ENCODE measurements around the gene PRR14L. TPM values are rescaled to one million over a fixed set of nuclear protein-coding genes. Genes with fewer than 3 reads are reported as not detected.
A peak's percentile ranks its signal among the peaks of the same experiment; 100 is the strongest.
"Not testable (repeated sequence)": the region's sequence is repeated elsewhere in the genome, so short reads cannot be mapped to it uniquely, and the experiment has no call there.

Gene PRR14L
- total RNA-seq, 2 donors from 2014 or later: 62.8 to 75.3 TPM

DNA sequence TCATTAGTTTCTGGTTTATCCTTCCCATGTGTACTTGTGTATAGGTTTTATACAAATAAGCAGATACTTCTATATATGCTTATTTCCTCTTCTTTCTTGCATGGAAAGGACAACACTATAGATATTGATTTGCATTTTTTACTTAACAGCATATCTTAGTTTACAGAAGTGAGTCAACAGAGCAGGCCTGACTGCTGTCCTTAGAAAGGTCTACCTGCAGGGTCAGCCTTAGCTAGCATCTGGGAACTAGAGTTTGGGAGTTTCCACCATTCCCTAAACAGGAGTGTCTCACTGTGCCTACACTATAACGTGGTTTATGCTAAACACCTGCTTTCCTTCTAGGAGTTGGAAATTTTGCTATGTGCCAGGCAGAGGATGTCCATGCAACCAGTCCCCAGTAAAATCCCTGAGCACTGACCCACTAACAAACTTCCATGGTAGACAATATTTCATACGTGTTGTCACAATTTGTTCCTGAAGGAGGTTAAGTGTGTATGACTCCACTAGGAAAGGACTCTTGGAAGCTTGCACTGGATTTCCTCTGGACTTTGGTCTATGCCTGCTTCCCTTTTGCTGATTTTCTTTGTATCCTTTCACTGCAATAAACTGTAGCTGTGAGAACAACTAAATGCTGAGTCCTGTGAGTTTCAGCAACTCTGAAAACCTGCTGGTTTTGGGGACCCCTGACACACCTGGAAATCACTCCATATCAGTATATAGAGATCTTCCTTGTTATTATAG, 17.7 kb downstream of the PRR14L start:
- no peak overlapping the region for H3K4me3 Mint-ChIP-seq
- ATAC-seq (replicated peaks): no peak

DNA sequence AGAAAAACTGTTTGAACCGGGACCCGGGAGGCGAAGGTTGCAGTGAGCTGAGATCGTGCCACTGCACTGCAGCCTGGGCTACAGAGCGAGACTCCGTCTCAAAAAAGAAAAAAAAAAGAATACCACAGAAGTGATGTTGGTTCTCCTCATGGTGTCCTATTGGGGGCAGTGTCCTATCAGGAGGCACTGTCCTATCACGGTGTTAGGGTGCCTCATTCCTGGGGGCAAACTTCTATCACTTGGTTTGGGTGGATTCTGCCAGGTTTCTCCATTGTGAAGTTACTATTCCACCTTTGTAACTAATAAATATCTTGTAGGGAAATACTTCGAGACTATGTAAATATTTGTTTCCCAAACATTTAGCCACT, 19.6 kb downstream of the PRR14L start:
- no peaks in the 10 kb centered on the region for H3K27me3 Mint-ChIP-seq
- peaks cover 54% of the 10 kb centered on the region for H3K36me3 Mint-ChIP-seq (ENCODE audit: low read depth)
- no peak for ATAC-seq (replicated peaks)
- H3K9me3 Mint-ChIP-seq: no peaks in the 10 kb centered on the region
- H3K27ac Mint-ChIP-seq: no peak overlapping the region
- H3K4me1 Mint-ChIP-seq: peaks cover 9% of the 10 kb centered on the region
- H3K4me3 Mint-ChIP-seq: no peak overlapping the region

More for the DNA sequence above, 17.7 kb downstream of the PRR14L start:
- Mint-ChIP-seq H3K9me3 (no peaks in the 10 kb centered on the region), H3K27me3 (no peaks in the 10 kb centered on the region), H3K36me3 (ENCODE audit: low read depth) (peaks cover 68% of the 10 kb centered on the region), H3K4me1 (peaks cover 9% of the 10 kb centered on the region), H3K27ac (no peak overlapping the region)

DNA sequence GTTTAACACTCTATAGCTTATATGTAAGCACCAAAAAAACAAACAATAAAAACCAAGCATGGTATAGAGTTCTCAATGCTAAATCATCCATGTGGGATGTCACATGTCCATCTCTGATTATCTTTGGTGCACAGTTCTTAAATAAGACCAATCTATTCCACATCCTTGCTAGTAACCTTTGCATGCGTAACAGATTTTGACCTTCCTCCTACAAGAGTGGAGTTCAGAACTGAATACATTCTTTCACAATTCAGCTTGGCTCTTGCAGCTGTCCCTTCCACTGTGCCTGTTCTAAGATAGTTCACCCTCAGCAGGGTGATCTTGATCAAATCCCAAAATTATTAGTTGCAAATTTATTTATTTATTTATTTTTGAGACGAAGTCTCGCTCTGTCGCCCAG, 21.1 kb downstream of the PRR14L start:
- H3K27ac Mint-ChIP-seq: no peak overlapping the region
- H3K9me3 Mint-ChIP-seq: no peaks in the 10 kb centered on the region
- H3K27me3 Mint-ChIP-seq: no peaks in the 10 kb centered on the region
- no peak overlapping the region for H3K4me3 Mint-ChIP-seq
- H3K36me3 Mint-ChIP-seq (ENCODE audit: low read depth): peaks cover 52% of the 10 kb centered on the region
- H3K4me1 Mint-ChIP-seq: peaks cover 7% of the 10 kb centered on the region
- ATAC-seq (replicated peaks): no peak

DNA sequence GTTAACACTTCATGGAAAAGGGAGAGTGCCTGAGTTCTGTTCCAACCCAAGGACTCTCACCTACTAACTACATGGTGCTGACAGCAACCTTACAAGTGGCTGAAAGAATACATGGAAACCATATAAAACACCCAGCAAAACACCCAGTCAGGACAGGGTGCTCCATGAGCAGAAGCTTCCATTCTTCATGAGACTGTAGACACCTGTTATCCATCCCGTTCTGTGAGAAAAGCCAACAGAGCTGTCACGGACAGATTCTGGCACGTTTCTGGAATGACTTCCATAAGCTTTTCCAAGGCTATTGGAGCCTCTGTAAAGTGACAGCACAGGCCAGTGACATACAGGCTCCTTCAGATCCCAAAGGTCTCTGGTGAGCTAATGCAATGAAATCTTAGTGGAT, 23.2 kb downstream of the PRR14L start:
- peaks cover 60% of the 10 kb centered on the region for H3K36me3 Mint-ChIP-seq (ENCODE audit: low read depth)
- no peak overlapping the region for H3K4me3 Mint-ChIP-seq
- no peak overlapping the region for H3K27ac Mint-ChIP-seq
- no peak for ATAC-seq (replicated peaks)
- H3K9me3 Mint-ChIP-seq: no peaks in the 10 kb centered on the region
- no peaks in the 10 kb centered on the region for H3K4me1 Mint-ChIP-seq
- no peaks in the 10 kb centered on the region for H3K27me3 Mint-ChIP-seq

DNA sequence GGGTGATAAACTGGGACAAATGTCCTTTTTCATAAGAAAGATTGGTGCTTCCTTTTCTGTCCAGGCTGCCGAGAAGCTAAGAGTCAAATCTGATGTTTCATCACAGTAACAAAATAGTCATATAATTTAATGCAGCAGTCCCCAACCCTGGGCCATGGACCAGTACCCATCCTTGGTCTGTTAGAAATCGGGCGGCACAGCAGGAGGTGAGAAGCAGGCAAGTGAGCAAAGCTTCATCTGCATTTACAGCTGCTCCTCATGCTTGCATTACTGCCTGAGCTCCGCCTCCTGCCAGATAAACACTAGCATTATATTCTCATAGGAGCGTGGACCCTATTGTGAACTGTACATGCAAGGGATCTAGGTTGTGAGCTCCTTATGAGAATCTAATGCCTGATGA, 26.2 kb downstream of the PRR14L start:
- no peak overlapping the region for H3K27ac Mint-ChIP-seq
- H3K27me3 Mint-ChIP-seq: no peaks in the 10 kb centered on the region
- no peak overlapping the region for H3K4me3 Mint-ChIP-seq
- ATAC-seq (replicated peaks): no peak
- peaks cover 80% of the 10 kb centered on the region for H3K36me3 Mint-ChIP-seq (ENCODE audit: low read depth)
- no peaks in the 10 kb centered on the region for H3K9me3 Mint-ChIP-seq
- no peaks in the 10 kb centered on the region for H3K4me1 Mint-ChIP-seq

DNA sequence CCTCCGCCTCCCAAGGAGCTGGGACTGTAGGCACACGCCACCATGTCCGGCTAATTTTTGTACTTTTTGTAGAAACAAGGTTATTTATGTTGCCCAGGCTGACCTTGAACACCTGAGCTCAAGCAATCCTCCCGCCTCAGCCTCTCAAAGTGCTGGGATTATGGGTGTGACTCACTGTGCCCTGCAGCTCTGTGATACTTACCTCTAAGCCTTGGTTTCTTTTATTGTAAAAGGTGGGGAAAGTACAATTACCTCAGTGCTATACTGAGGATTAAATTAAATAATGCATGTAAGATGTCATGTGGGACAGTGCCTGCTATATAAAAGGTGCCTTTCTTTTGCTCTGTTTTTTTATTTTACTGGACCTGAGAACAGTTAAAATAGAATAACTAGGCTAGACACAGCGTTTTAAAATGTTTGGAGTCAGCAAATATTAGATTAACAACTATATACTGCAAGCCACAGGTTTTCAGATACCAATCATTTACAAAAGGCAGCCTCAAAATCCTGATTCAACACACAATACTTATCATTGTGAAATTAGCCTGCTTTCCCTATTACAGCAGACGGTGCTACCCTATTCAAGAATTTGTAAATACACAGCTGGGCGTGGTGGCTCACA, 30.0 kb downstream of the PRR14L start:
- Mint-ChIP-seq H3K4me1 (no peaks in the 10 kb centered on the region), H3K4me3 (no peak overlapping the region), H3K27me3 (no peaks in the 10 kb centered on the region)

DNA sequence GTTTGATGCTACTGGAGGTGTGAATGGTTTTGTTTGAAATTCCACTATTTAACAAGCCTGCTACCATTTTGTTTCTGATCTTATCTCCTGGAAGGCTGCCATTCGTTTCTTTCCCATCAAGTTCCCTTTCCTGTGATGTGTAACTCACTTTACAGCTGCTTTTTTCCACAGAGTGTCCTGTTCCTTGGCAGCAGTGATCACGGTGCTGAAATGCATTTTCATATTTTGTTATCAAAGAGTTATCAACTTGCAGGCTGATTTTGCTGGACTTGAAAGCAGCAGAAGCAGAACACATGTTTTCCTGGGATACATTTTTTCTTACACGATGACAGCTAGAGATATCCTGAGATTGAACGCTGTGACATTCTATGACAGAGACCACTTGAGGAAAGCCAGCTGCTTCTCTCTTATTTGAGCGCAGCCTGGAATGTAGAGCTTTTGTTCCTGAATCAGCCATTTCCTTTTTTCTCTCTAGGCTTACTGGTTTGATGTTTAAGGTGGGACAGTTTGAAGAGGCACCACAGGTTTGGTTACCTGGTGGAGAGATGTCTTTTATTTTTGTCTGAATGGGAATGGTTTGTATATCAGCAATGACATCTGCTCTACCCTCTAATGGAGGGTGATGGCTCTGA, 34.7 kb downstream of the PRR14L start:
- no peak overlapping the region for H3K4me3 Mint-ChIP-seq
- no peaks in the 10 kb centered on the region for H3K4me1 Mint-ChIP-seq
- no peaks in the 10 kb centered on the region for H3K27me3 Mint-ChIP-seq
- no peak for ATAC-seq (replicated peaks)
- peak overlapping the region; percentile 15 for H3K27ac Mint-ChIP-seq
- H3K9me3 Mint-ChIP-seq: no peaks in the 10 kb centered on the region
- H3K36me3 Mint-ChIP-seq (ENCODE audit: low read depth): peaks cover 98% of the 10 kb centered on the region

More for the DNA sequence above, 30.0 kb downstream of the PRR14L start:
- no peak overlapping the region for H3K27ac Mint-ChIP-seq
- H3K9me3 Mint-ChIP-seq: no peaks in the 10 kb centered on the region
- peaks cover 96% of the 10 kb centered on the region for H3K36me3 Mint-ChIP-seq (ENCODE audit: low read depth)
- no peak for ATAC-seq (replicated peaks)

DNA sequence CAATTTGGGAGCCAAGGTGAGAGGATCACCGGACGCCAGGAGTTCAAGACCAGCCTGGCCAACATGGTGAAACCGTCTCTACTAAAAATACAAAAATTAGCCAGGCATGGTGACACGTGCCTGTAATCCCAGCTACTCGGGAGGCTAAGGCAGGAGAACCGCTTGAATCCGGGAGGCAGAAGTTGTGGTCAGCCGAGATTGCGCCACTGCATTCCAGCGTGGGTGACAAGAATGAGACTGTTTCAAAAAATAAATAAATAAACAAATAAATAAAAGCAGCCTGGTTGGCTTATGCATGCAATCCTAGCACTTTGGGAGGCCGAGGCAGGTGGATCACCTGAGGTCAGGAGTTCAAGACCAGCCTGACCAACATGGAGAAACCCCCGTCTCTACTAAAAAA, 38.7 kb downstream of the PRR14L start:
- not testable (repeated sequence) for H3K27ac Mint-ChIP-seq; H3K4me1 Mint-ChIP-seq; ATAC-seq (replicated peaks); H3K4me3 Mint-ChIP-seq; H3K27me3 Mint-ChIP-seq; H3K9me3 Mint-ChIP-seq
- peaks cover 81% of the 10 kb centered on the region for H3K36me3 Mint-ChIP-seq (ENCODE audit: low read depth)

DNA sequence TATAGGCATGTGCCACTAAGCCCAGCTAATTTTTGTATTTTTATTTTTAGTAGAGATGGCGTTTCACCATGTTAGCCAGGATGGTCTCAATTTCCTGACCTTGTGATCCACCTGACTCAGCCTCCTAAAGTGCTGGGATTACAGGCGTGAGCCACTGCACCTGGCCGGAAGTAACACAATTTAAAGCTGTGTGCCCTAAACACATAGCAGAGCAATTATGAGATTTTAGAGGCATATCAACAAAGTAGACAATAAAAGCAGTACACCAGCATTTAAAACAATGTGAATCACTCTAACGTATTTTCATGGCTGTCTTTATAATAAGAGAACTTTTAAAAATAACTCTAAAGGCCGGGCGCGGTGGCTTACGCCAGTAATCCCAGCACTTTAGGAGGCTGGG, 42.4 kb downstream of the PRR14L start:
- Mint-ChIP-seq H3K36me3 (ENCODE audit: low read depth) (peaks cover 75% of the 10 kb centered on the region), H3K4me1 (peaks cover 5% of the 10 kb centered on the region), H3K27ac (no peak overlapping the region), H3K4me3 (no peak overlapping the region), H3K9me3 (no peaks in the 10 kb centered on the region), H3K27me3 (no peaks in the 10 kb centered on the region)
- ATAC-seq (replicated peaks): no peak

DNA sequence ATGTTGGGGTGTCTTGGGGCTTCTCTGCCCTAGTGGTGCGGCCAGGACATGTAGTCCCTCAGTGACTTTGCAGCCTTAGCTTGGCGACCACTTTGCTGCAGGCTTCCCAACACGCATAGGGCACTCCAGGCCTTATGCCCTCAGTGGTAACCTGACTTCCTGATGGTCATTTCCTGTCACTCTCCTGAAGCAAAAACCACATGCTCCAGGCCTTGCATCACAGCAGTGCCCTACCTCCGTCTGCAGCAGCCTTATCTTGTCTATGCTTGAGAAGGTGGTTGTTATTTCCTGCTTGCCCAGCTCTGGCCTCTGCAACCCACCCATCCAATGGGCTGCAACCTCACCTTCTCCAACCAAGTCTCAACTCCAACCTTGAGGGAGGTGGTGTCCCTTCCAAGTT, 54.5 kb downstream of the PRR14L start:
- Mint-ChIP-seq H3K27me3 (no peaks in the 10 kb centered on the region), H3K4me1 (peaks cover 16% of the 10 kb centered on the region), H3K36me3 (ENCODE audit: low read depth) (peaks cover 94% of the 10 kb centered on the region), H3K27ac (no peak overlapping the region), H3K9me3 (no peaks in the 10 kb centered on the region), H3K4me3 (no peak overlapping the region)
- no peak for ATAC-seq (replicated peaks)

DNA sequence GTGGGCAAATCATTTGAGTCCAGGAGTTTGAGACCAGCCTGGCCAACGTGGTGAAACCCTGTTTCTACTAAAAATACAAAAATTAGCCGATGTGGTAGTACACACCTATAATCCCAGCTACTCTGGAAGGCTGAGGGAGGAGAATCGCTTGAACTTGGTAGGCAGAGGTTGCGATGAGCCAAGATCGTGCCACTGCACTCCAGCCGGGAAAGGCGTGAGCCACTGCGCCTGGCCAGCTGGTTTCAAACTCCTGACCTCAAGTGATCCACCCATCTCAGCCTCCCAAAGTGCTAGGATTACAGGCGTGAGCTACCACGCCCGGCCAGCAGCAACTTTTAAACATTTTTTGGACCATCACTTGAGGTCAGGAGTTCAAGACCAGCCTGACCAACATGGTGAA, 55.9 kb downstream of the PRR14L start:
- not testable (repeated sequence) for H3K27me3 Mint-ChIP-seq; H3K27ac Mint-ChIP-seq; H3K9me3 Mint-ChIP-seq; H3K4me3 Mint-ChIP-seq; ATAC-seq (replicated peaks)
- Mint-ChIP-seq H3K36me3 (ENCODE audit: low read depth) (peaks cover 94% of the 10 kb centered on the region), H3K4me1 (peaks cover 16% of the 10 kb centered on the region)

DNA sequence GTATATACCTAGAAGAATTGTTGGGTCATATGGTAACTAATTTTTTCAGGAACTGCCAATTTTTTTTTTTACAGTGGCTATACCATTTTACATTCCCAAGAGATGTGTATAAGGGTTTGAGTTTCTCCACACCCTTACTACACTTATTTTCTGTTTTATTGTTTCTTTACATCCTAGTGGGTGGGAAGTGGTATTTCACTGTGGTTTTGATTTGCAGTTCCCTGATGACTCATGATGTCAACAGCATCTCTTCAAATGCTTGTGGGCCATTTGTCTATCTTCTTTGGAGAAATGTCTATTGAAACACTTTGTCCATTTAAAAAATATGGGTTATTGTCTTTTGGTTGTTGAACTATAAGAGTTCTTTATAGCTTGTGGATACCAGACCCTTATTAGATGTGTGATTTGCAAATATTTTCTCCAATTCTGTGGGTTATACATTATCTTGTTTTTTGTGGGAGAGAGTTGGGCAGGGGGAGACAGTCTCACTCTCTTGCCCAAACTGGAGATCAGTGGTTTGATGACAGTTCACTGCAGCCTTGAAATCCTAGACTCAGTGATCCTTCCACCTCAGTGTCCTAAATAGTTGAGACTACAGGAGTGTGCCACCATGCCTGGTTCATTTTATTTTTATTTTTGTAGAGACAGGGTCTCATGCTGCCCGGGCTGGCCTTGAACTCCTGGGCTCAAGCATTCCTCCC, 57.6 kb downstream of the PRR14L start:
- no peaks in the 10 kb centered on the region for H3K27me3 Mint-ChIP-seq
- H3K36me3 Mint-ChIP-seq (ENCODE audit: low read depth): peaks cover 95% of the 10 kb centered on the region
- H3K4me3 Mint-ChIP-seq: peak overlapping the region; percentile 52
- H3K27ac Mint-ChIP-seq: peak overlapping the region; percentile 67
- H3K9me3 Mint-ChIP-seq: no peaks in the 10 kb centered on the region
- ATAC-seq (replicated peaks): peak; percentile 88
- H3K4me1 Mint-ChIP-seq: peaks cover 16% of the 10 kb centered on the region

DNA sequence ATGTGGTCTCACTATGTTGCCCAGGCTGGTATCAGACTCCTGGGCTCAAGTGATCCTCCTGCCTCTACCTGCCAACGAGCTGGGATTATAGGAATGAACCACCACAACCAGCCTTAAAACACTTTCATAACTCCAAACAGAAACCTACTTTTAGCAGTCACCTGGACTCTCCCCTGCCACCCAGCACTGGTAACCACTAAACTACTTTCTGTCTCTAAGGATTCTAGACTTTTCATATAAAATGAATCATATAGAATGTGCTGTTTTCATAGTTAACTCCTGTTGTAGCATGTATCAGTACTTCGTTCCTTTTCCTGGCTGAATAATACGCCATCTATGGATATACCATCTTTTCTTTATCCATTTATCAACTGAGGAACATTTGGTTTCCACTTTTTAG, 58.5 kb downstream of the PRR14L start:
- H3K4me3 Mint-ChIP-seq: no peak overlapping the region
- H3K27ac Mint-ChIP-seq: peak overlapping the region; percentile 67
- H3K4me1 Mint-ChIP-seq: peaks cover 16% of the 10 kb centered on the region
- peak; percentile 75 for ATAC-seq (replicated peaks)
- H3K27me3 Mint-ChIP-seq: no peaks in the 10 kb centered on the region
- H3K9me3 Mint-ChIP-seq: no peaks in the 10 kb centered on the region
- peaks cover 95% of the 10 kb centered on the region for H3K36me3 Mint-ChIP-seq (ENCODE audit: low read depth)

DNA sequence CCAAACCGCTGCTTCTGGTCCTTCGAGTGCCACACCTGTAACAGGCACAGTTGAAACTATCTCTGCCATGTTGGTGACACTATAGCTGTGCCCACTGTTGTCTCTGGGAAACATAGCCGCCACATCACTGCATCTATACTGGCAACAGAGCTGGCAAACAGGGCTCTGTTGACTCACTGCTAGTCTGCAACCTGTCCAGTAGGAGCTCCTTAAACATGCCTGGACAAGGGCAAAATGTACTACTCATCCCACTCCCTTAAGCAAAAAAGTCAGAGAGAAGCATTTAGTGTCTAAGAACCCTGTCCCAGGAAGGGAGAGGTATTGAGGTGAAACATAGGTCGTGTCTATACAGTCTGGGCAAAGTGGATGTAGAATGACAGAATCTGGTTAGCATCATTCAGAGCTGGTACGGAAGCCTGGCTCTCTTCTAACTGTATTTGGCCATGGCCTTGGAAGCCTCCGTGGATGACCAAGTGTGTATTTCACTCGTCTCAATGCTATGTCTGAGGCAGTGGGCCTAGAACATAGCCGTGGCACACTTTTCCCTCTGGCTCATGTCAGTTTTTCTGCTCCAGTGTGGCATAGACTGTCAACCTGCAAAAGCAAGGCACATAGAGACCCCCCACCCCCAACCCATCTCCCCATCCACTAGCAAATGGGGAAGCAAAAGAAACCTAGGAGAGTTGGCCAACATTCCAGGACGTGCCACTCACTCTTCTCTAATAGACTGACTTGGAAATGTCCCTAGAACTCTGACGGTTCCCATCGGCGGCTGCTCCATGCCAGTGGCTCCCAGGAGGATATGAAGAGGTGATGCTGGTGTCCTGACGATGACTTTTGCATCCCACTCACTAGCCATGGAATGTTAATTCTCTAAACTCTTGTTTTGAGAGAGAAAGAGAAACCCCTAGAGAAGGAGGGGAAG, 66.5 kb downstream of the PRR14L start:
- Mint-ChIP-seq H3K4me3 (no peak overlapping the region), H3K36me3 (ENCODE audit: low read depth) (peaks cover 58% of the 10 kb centered on the region), H3K27me3 (no peaks in the 10 kb centered on the region), H3K4me1 (peaks cover 4% of the 10 kb centered on the region), H3K27ac (peak overlapping the region; percentile 33), H3K9me3 (no peaks in the 10 kb centered on the region)
- ATAC-seq (replicated peaks): no peak

Measured in activated T-helper 17 cell treated with anti-CD3 and anti-CD28 coated beads, Interleukin-2, amount 50 U/mL, for 72 hours (primary cell).